Retina (tissue), 1 donor: Measurements from ENCODE around the gene CACNG5.
A peak's percentile ranks its signal among the peaks of the same experiment; 100 is the strongest.

Experiments
- DNase-seq: peaks from one replicate; pipeline ENCODE4 v3.0.0-alpha.2; 2016

CACNG5 gene

DNA sequence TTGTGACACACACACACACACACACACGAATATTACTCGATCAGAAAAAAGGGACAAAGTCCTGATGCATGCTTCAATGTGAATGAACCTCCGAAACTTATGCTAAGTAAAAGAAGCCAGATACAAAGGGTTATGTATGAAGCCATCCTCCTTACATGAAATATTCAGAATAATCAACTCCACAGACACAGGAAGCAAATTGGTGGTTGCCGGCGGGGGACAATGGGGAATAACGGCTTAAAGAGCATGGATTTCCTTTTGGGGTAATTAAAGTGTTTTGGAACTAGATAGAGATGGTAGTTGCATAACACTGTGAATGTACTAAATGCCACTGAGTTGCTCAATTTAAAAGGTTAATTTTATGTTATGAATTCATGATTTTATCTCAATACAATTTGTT lies 8.1 kb upstream of the CACNG5 start:
- DNase-seq, result no peak

GRCh38 chr17:66829386-66829864 lies 5.5 kb upstream of the CACNG5 start:
- DNase-seq, result peak; percentile 88

DNA sequence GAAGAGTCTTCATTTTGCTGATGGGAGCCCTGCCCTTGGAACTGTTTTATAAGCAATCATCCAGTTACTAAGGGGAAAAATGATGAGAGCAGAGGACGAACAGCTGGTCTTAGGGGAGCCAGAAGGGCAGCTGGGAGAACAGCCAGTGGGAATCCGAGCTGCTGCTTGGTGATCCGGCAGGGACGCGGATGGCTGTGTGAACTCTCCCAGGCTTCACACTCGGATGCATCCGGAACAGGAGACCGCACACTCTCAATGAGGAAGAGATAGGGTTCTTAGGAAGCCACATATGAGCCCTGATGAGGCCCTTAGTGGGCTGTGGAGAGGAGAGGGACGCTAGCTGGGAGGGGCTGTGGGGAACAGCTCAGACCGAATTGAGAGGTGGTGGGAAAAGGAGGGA lies 5.0 kb upstream of the CACNG5 start:
- peak; percentile 87 for DNase-seq

- peak; percentile 78 for DNase-seq
Measured at GRCh38 chr17:66830451-66830850, 4.5 kb upstream of the CACNG5 start.

DNA sequence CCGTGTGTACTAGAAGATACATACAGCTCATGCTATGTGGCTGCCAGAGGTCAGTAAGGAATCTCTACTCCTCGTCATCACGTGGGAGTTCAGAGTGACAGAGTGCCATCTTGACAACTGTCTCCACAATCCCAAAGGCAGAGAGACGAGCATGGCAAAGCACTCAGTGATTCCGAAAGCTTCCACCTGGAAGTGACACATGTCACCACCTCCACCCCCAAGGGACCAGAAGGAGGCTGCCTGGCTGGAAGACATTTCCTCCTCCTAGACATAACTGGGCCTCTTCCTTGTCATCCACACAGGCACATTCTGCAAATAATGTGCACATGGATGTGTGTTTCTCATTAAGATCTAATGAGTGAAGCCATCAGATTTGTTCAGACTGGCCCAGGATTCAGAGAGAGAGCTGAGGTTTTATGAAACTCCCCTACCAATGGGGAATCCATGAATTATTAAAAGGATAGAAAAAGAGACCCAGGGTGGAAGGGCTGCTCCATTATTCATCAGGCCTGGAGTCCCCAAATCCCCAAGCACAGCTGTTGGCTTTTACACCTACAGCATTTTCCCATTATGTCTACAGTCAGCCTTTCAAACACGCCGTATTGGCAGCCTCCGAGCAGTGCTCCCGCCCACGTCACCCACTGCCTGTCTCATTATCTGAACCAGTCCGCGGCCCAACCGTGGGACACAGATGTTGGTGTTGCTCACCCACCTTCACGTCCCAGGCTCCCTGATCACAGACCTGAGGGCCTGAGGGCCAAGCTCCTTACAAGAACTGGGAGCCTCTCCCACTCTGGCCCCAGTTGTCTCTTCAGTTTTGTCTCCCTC lies 3.3 kb upstream of the CACNG5 start:
- DNase-seq, result peak; percentile 78

DNA sequence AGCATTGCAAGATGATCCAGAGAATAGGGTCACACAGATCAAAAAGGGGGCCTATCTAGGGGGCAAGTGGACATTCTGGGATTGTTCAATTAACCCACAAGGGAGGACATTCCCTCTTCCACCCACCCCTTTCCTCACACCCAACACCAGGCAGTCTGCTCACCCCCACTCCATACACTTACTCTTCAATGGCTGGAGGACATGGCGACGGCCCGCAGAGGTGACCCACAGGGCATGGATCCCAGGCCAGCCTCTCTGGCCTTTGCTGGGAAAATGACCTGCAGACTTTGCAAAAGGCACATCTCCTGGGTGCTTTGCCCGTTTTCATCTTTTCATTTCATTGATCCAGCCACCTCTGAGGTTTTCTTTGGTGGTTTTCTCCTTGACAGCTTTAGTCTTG lies 1.7 kb upstream of the CACNG5 start:
- DNase-seq, result no peak

DNA sequence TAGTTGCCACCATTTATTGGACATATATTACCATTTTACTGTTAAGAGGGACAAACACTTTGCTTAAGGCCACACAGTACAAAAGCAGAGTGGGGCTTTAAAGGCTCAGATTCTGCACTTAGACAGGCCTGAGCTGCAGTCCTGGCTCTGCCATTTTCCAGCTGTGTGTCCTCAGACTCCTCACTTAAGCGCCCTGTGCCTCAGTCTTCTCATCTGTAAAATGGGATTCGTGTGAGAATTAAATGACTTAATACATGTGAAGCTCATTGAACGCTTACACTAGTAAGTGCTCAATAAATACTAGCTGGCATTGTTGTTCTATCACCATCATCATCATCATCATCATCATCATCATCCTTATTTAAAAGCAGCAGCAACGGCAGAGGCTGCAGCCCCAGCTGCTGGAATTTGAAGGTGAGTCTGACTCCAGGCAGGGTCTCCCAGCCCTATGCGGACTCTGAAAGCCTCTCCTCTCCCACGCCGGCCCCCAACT lies 445 bp upstream of the CACNG5 start:
- DNase-seq, result no peak

DNA sequence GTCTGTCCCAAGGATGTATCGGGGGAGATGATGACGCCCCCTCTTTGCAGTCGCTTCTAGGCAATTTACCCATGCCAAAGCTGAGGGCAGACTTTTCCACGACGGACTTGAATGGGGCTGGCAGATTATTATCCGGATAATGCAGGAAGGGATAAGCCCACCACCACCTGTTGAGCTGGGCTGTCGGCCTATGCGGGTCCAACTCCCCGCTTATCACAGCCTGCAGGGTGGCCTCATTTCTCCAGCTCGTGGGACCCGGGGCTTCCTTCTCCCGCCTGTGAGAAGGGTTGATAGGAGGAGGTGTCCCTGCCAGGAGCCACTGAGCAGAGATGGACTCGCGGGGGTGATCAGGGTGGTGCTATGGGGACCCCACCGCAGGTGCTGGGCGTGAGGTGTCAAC lies 559 bp downstream of the CACNG5 start:
- peak; percentile 63 for DNase-seq

DNA sequence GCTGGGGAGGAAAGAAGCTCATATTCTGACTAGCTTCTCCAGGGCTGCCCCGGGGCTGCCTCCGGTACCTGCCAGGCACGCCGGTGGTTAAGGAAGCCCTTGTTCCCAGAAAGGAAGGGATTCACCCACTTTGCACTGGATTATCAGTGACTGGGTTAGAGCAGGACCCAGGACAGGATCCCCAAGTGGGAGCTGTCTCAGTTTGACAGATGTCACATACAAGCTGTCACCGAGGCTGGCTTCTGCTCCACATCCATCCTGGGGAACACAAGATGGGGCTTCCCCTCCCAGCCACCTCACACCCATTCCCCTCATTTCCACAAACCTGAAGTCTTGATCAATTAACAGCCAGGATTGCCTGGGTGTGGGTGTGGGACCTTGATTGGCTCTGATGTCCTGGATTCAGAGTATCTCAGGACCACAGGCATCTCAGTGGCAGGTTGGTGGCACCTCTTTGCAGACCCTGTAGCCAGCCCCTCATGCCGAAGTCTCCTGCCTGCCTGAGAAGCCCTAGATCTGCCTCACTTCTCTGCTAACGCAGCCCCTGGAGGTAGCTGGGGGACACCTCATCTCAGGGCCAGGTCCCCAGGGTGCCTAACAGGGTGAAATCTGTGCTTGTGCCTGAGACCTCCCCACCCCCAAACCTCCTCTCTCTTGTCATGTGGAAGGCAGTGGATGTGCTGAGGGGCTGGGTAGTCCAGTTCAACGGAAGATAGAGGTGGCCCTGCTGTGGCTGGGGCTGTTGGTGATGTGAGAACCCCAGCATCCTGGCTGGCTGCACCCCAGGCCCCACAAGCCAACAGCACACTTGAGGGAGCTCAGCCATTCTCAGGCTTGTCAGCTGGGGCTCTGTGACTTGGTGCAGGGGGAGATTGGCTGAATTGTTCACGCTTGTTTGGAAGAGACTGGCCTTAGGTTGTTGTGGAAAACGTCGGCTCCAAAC lies 1.4 kb downstream of the CACNG5 start:
- DNase-seq, result peak; percentile 48

GRCh38 chr17:66837226-66837625 lies 2.3 kb downstream of the CACNG5 start:
- DNase-seq, result no peak

GRCh38 chr17:66837885-66838665 lies 3.2 kb downstream of the CACNG5 start:
- no peak for DNase-seq

GRCh38 chr17:66839616-66840015 lies 4.7 kb downstream of the CACNG5 start:
- DNase-seq, result no peak

GRCh38 chr17:66840061-66840460 lies 5.1 kb downstream of the CACNG5 start:
- no peak for DNase-seq

DNA sequence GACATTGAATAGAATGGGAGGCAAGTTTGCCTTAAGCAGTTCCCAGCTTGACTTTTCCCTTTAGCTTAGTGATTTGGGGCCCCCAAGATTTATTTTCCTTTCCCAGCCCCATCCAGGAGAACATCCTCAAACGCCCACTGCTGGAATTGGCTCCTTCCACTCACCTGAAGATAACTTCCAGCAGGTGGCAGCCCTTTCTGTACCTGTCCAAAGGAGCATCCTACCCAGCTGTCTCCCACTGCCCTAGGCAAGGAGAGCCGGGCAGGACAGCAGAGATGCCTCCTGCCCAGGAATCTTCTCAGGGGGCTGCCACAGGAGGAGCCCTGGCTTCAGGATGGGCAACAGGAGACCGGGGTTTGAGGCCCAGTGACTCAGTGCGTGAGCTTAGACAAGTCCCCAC lies 6.4 kb downstream of the CACNG5 start:
- DNase-seq, result no peak

- DNase-seq, result no peak
Measured at GRCh38 chr17:66841744-66842143, 6.8 kb downstream of the CACNG5 start.

GRCh38 chr17:66842505-66842904 lies 7.6 kb downstream of the CACNG5 start:
- no peak for DNase-seq

- no peak for DNase-seq
Measured at GRCh38 chr17:66842959-66843358, 8.0 kb downstream of the CACNG5 start.

GRCh38 chr17:66843627-66844026 lies 8.7 kb downstream of the CACNG5 start:
- DNase-seq, result no peak

DNA sequence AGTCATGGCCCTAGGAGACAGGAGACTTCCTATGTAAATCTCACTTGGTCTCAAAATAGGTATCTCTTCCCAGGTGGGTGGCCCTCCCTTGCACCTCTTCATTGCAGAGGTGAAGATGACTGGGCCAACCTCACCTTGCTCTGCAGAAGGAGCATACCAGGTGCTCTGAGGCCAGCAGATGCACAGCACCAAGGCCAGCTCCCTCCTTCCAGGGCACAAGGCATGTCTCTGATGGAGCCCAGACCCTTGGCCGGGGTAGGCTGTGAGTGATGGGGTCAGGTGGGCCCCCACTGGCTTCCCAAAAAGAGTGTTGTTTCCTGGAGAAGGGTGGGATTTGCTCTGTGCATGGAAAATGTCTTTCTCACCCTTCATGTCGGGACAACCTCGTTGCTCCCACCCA lies 12.8 kb downstream of the CACNG5 start:
- no peak for DNase-seq

- no peak for DNase-seq
Measured at GRCh38 chr17:66848496-66848895, 13.6 kb downstream of the CACNG5 start.

GRCh38 chr17:66849032-66849655 lies 14.2 kb downstream of the CACNG5 start:
- DNase-seq, result no peak
